ENCODE measurements around the gene TMSB4X.

TMSB4X gene

GRCh38 chrX:12951595-12951975 is 23.3 kb upstream of the TMSB4X start:
- H3K4me3 ChIP-seq (ENCODE audit: low read depth, low read length), result peak overlapping the region; percentile 15
- peak; percentile 38 for DNase-seq (ENCODE audit: low read depth)
- TF ChIP-seq POLR2A (IDR thresholded peaks at IDR 0.05; ENCODE audit: extremely low read depth, insufficient read length) (no peak), MYC (IDR thresholded peaks at IDR 0.05; ENCODE audit: low read depth, low read length) (no peak), CTCF (IDR thresholded peaks at IDR 0.05; ENCODE audit: low read depth, low read length) (no peak), MAX (IDR thresholded peaks at IDR 0.05; ENCODE audit: low read depth, low read length) (no peak)

- H3K4me3 ChIP-seq (ENCODE audit: low read depth, low read length), result no peak overlapping the region
- TF ChIP-seq CTCF (IDR thresholded peaks at IDR 0.05; ENCODE audit: low read depth, low read length) (no peak), MAX (IDR thresholded peaks at IDR 0.05; ENCODE audit: low read depth, low read length) (no peak), MYC (IDR thresholded peaks at IDR 0.05; ENCODE audit: low read depth, low read length) (no peak), POLR2A (IDR thresholded peaks at IDR 0.05; ENCODE audit: extremely low read depth, insufficient read length) (no peak)
- DNase-seq (ENCODE audit: low read depth), result no peak
Measured at GRCh38 chrX:12953420-12953819, 21.5 kb upstream of the TMSB4X start.

- H3K4me3 ChIP-seq (ENCODE audit: low read depth, low read length), result peak overlapping the region; percentile 71
- no peak for DNase-seq (ENCODE audit: low read depth)
- TF ChIP-seq POLR2A (IDR thresholded peaks at IDR 0.05; ENCODE audit: extremely low read depth, insufficient read length) (no peak), CTCF (IDR thresholded peaks at IDR 0.05; ENCODE audit: low read depth, low read length) (no peak), MAX (IDR thresholded peaks at IDR 0.05; ENCODE audit: low read depth, low read length) (no peak), MYC (IDR thresholded peaks at IDR 0.05; ENCODE audit: low read depth, low read length) (no peak)
Measured at GRCh38 chrX:12954376-12954775, 20.5 kb upstream of the TMSB4X start.

GRCh38 chrX:12954981-12955380 is 19.9 kb upstream of the TMSB4X start:
- DNase-seq (ENCODE audit: low read depth), result peak; percentile 81
- peak overlapping the region; percentile 71 for H3K4me3 ChIP-seq (ENCODE audit: low read depth, low read length)
- TF ChIP-seq CTCF (IDR thresholded peaks at IDR 0.05; ENCODE audit: low read depth, low read length) (no peak), MAX (IDR thresholded peaks at IDR 0.05; ENCODE audit: low read depth, low read length) (no peak), POLR2A (IDR thresholded peaks at IDR 0.05; ENCODE audit: extremely low read depth, insufficient read length) (no peak), MYC (IDR thresholded peaks at IDR 0.05; ENCODE audit: low read depth, low read length) (no peak)

GRCh38 chrX:12955882-12956703 is 18.8 kb upstream of the TMSB4X start:
- peak overlapping the region; percentile 71 for H3K4me3 ChIP-seq (ENCODE audit: low read depth, low read length)
- no peak for TF ChIP-seq CTCF (IDR thresholded peaks at IDR 0.05; ENCODE audit: low read depth, low read length)
- peak; percentile 61 for TF ChIP-seq POLR2A (IDR thresholded peaks at IDR 0.05; ENCODE audit: extremely low read depth, insufficient read length)
- peak; percentile 94 for TF ChIP-seq MYC (IDR thresholded peaks at IDR 0.05; ENCODE audit: low read depth, low read length)
- TF ChIP-seq MAX (IDR thresholded peaks at IDR 0.05; ENCODE audit: low read depth, low read length), result peak; percentile 94
- peak; percentile 98 for DNase-seq (ENCODE audit: low read depth)
